ENCODE measurements around the gene CORO2A.
"Not testable (repeated sequence)": the region's sequence is repeated elsewhere in the genome, so short reads cannot be mapped to it uniquely, and the experiment has no call there.

CORO2A gene

GRCh38 chr9:98190757-98191105 lies 1.7 kb downstream of the CORO2A start:
- no peak for DNase-seq (ENCODE audit: low read depth)

- DNase-seq (ENCODE audit: low read depth): no peak
Measured at GRCh38 chr9:98189412-98189811, 3.0 kb downstream of the CORO2A start.

GRCh38 chr9:98187926-98188325 lies 4.5 kb downstream of the CORO2A start:
- DNase-seq (ENCODE audit: low read depth): no peak

- DNase-seq (ENCODE audit: low read depth): no peak
Measured at GRCh38 chr9:98186236-98186635, 6.2 kb downstream of the CORO2A start.

GRCh38 chr9:98185611-98186171 lies 6.7 kb downstream of the CORO2A start:
- DNase-seq (ENCODE audit: low read depth): no peak

GRCh38 chr9:98185021-98185567 lies 7.3 kb downstream of the CORO2A start:
- DNase-seq (ENCODE audit: low read depth): no peak

- no peak for DNase-seq (ENCODE audit: low read depth)
Measured at GRCh38 chr9:98184326-98184725, 8.1 kb downstream of the CORO2A start.

- no peak for DNase-seq (ENCODE audit: low read depth)
Measured at GRCh38 chr9:98182889-98183599, 9.4 kb downstream of the CORO2A start.

- no peak for DNase-seq (ENCODE audit: low read depth)
Measured at GRCh38 chr9:98182069-98182820, 10.2 kb downstream of the CORO2A start.

GRCh38 chr9:98181746-98182068 lies 10.7 kb downstream of the CORO2A start:
- DNase-seq (ENCODE audit: low read depth): no peak

- DNase-seq (ENCODE audit: low read depth): no peak
Measured at GRCh38 chr9:98180996-98181395, 11.4 kb downstream of the CORO2A start.

- DNase-seq (ENCODE audit: low read depth): no peak
Measured at GRCh38 chr9:98178874-98179850, 13.3 kb downstream of the CORO2A start.

- no peak for DNase-seq (ENCODE audit: low read depth)
Measured at GRCh38 chr9:98176391-98177259, 15.8 kb downstream of the CORO2A start.

- DNase-seq (ENCODE audit: low read depth): no peak
Measured at GRCh38 chr9:98175762-98176161, 16.7 kb downstream of the CORO2A start.

- DNase-seq (ENCODE audit: low read depth): no peak
Measured at GRCh38 chr9:98175028-98175569, 17.3 kb downstream of the CORO2A start.

- DNase-seq (ENCODE audit: low read depth): not testable (repeated sequence)
Measured at GRCh38 chr9:98174502-98174918, 17.9 kb downstream of the CORO2A start.

- DNase-seq (ENCODE audit: low read depth): no peak
Measured at GRCh38 chr9:98173181-98173580, 19.3 kb downstream of the CORO2A start.

- DNase-seq (ENCODE audit: low read depth): no peak
Measured at GRCh38 chr9:98172604-98173003, 19.8 kb downstream of the CORO2A start.

GRCh38 chr9:98171176-98171925 lies 21.1 kb downstream of the CORO2A start:
- DNase-seq (ENCODE audit: low read depth): no peak

GRCh38 chr9:98168941-98169488 lies 23.4 kb downstream of the CORO2A start:
- no peak for DNase-seq (ENCODE audit: low read depth)

Data from GM04504 (cell line).